ENCODE data around the gene ZFP91. TPM values are rescaled to one million over a fixed set of nuclear protein-coding genes. Genes with fewer than 3 reads are reported as not detected.

The ZFP91 gene
- total RNA-seq, 2 experiments from 2014 or later = 53.5 to 55.2 TPM

DNA sequence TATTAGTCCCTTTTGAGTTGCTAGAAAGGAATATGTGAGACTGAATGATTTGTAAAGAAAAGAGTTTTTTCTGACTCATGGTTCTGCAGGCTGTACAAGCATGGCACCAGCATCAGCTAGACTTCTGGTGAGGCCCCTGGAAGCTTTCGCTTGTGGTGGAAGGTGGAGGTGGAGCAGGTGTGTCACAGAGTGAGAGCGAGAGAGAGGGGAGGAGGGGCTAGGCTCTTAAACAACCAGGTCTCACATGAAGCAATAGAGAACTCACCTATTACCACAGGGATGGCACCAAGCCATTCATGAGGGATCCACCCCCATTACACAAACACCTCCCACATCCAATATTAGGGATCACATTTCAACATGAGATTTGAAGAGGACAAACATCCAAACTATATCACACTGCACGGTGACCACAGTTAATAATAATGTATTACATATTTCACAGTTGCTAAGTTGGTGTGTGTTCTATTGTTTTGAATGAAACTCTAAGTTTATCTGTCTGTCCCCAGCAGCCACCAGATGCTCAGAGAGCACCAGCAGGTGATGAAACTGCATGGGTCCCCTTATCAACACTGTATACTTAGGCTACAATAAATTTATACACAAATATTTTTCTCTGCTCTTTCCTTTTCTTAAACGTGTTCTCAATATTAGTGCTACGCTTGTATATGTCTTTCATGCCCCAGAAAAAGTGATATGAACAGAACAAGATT is 14.1 kb downstream of the ZFP91 start:
- H3K9me3 Mint-ChIP-seq = no peaks in the 10 kb centered on the region
- peaks cover 44% of the 10 kb centered on the region for H3K4me1 Mint-ChIP-seq
- H3K27ac Mint-ChIP-seq = no peak overlapping the region
- no peak for DNase-seq
- H3K4me3 Mint-ChIP-seq = no peak overlapping the region
- H3K27me3 Mint-ChIP-seq = no peaks in the 10 kb centered on the region
- ChIA-PET CTCF (no interaction called here), POLR2A (interaction anchor here (1.3 kb wide), 1 partner anchor 10 kb away, joined by 5 read pairs; no protein-coding TSS in a partner anchor)
- peaks cover 37% of the 10 kb centered on the region for H3K36me3 Mint-ChIP-seq (ENCODE audit: low read depth)

DNA sequence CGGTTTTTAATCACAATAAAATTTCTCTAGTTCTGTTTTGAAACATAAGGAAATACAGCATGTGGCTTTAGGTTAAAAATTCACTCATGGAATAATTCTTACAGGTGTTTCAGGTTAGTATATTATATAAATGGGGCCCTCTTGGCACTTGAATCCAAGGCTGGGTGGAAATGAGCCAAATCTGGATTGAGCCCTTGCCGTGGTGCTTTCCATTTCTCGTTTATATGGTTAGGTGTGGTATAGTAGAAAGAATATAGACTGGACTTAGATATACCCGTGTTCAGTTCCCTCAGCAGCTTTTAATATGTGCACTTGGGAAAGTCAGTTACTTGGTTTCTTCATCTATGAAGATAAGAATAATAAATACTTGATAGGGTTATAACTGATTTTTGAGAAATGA is 16.0 kb downstream of the ZFP91 start:
- Mint-ChIP-seq H3K4me1 (peaks cover 54% of the 10 kb centered on the region), H3K27me3 (no peaks in the 10 kb centered on the region), H3K4me3 (no peak overlapping the region), H3K27ac (no peak overlapping the region), H3K36me3 (ENCODE audit: low read depth) (peaks cover 44% of the 10 kb centered on the region), H3K9me3 (no peaks in the 10 kb centered on the region)
- no peak for DNase-seq
- ChIA-PET POLR2A (no interaction called here), CTCF (no interaction called here)

DNA sequence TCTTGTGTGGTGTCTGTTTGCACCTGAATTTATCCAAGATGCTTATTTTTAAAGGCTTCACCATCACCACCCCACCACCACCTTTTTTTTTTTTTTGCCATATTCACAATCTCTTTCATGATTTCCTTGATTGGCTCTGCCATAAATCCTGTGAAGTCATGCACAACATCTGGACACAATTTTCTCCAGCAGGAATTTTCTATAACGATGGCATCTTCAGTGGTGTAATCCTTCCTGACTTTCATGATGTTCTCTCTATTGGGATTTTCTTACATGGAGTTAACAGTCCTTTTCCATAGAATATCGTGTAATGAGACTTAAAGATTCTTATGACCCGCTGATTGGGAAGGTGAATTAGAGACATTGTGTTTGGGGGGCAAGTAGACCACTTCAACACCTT is 17.8 kb downstream of the ZFP91 start:
- Mint-ChIP-seq H3K4me1 (peaks cover 60% of the 10 kb centered on the region), H3K9me3 (no peaks in the 10 kb centered on the region), H3K27me3 (no peaks in the 10 kb centered on the region), H3K36me3 (ENCODE audit: low read depth) (peaks cover 48% of the 10 kb centered on the region), H3K4me3 (no peak overlapping the region), H3K27ac (no peak overlapping the region)
- ChIA-PET POLR2A (interaction anchor here (1.1 to 1.3 kb wide), 2 partner anchors 19 to 22 kb away, joined by 3 to 4 read pairs; no protein-coding TSS in a partner anchor), CTCF (interaction anchor here (1.5 kb wide), 1 partner anchor 56 kb away, joined by 3 read pairs; no protein-coding TSS in a partner anchor)
- no peak for DNase-seq

DNA sequence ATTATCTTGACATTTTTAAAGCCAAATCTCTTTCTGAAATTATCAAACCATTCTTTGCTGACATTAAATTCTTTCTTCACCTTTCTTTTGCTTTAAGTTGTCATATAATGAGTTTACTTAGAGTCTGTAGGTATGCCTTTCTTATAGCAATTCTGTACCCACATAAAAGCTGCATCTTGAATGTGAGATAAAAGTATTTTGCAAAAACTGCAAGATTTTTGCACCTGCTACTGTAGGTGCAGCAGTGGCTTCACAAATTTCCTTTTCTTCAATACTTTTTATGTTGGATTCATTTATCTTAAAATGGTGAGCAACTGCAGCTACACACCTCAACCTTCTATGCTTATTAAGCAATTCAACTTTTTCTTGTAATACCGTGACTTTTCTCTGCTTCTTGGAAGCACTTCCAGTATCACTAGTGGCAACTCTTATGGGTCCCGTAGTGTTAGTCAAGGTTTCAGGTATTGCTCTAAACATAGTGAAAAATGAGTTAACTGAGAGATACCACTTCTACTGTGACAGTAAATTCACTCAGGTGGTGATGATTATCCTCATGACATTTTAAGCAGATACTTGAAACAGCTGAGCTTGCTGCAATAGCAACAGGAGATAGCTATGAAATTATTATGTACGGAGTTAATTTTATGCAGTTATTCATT is 18.8 kb downstream of the ZFP91 start:
- Mint-ChIP-seq H3K27ac (no peak overlapping the region), H3K36me3 (ENCODE audit: low read depth) (peaks cover 50% of the 10 kb centered on the region), H3K4me1 (peaks cover 53% of the 10 kb centered on the region), H3K4me3 (no peak overlapping the region), H3K9me3 (no peaks in the 10 kb centered on the region), H3K27me3 (no peaks in the 10 kb centered on the region)
- ChIA-PET POLR2A (interaction anchor here (0.8 to 1.3 kb wide), 4 partner anchors 10 to 23 kb away, joined by 3 to 4 read pairs (median 3); no protein-coding TSS in a partner anchor), CTCF (interaction anchor here (1.1 to 1.5 kb wide), 2 partner anchors 30 to 55 kb away, joined by 3 to 5 read pairs; no protein-coding TSS in a partner anchor)
- no peak for DNase-seq

DNA sequence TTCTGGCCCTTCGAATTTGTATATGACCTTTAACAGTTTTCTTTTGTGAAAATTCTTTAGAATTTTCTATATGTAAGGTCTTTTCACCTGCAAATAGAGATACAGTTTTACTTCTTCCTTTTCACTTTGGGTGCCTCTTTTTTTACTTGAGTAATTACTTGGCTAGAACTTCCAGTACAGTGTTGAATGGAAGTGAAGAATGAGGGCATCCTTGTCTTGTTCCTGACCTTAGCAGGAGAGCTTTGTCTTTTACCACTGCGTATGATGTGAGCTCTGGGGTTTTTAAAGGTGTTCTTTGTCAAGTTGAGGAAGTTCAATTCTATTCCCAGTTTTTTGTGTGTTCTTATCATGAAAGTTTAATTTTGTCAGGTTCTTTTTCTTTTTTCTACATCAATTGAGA is 21.6 kb downstream of the ZFP91 start:
- ChIA-PET POLR2A (no interaction called here), CTCF (no interaction called here)
- H3K4me3 Mint-ChIP-seq = no peak overlapping the region
- DNase-seq = no peak
- H3K4me1 Mint-ChIP-seq = peaks cover 59% of the 10 kb centered on the region
- H3K9me3 Mint-ChIP-seq = no peaks in the 10 kb centered on the region
- no peaks in the 10 kb centered on the region for H3K27me3 Mint-ChIP-seq
- no peak overlapping the region for H3K27ac Mint-ChIP-seq
- H3K36me3 Mint-ChIP-seq (ENCODE audit: low read depth) = peaks cover 65% of the 10 kb centered on the region

DNA sequence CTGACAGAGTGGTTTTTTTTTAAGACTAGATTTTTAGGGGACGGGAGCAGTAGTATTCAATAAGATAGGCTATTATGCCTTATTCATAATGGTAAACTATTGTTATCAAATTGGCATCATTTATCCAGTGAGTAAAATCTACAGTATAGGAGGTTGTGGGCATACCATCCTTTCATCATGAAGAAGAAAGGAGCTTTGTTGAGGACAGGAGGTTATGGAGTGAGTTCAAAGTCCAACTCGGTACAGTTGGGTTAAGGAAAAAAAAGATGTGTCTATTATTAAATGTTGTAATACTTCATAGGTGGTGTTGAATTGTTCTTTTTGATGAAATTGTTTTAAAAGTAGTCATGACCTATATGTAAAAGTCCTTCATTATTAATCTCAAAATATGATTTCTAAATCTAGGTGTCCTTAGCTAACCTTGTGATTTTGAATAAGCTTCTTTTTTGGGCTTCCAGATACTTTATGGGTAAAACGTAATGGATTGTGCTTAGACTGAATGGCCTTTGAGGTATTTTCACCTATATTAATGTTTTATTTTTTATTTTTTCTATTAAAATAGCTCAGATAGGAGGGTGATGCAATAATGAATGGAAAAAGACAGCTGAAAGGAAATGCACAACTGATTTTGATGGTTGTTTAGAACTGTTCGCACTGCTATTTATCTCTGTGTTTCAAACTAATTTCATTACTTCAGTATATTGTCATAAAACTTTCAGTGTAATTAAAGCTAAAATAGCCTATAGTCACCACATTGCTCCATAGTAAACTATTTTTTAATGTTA is 28.3 kb downstream of the ZFP91 start:
- Mint-ChIP-seq H3K9me3 (no peaks in the 10 kb centered on the region), H3K4me3 (no peak overlapping the region), H3K4me1 (peaks cover 43% of the 10 kb centered on the region), H3K27me3 (no peaks in the 10 kb centered on the region), H3K27ac (no peak overlapping the region), H3K36me3 (ENCODE audit: low read depth) (peaks cover 70% of the 10 kb centered on the region)
- CTCF ChIA-PET = interaction anchor here (1.5 kb wide), 1 partner anchor 22 kb away, joined by 9 read pairs; no protein-coding TSS in a partner anchor
- DNase-seq = no peak
- POLR2A ChIA-PET = interaction anchor here (0.7 to 1.5 kb wide), 3 partner anchors 10 to 32 kb away, joined by 3 to 4 read pairs (median 3); no protein-coding TSS in a partner anchor

DNA sequence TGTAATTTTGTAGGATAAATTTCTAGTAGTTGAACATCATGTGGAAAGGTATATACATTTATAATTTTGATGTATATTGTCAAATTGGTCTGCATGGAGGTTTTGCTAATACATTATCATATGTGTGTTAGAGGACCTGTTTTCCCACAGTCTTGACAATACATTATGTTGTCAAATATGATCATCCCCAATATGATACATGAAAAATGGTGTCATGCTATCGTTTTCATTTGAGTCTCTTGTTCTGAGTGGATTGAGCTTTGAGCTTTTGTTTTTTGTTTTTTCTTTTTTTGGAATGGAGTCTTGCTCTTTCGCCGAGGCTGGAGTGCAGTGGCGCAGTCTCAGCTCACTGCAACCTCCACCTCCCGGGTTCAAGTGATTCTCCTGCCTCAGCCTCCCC is 29.5 kb downstream of the ZFP91 start:
- Mint-ChIP-seq H3K4me3 (no peak overlapping the region), H3K4me1 (peaks cover 44% of the 10 kb centered on the region), H3K27me3 (no peaks in the 10 kb centered on the region), H3K9me3 (no peaks in the 10 kb centered on the region), H3K36me3 (ENCODE audit: low read depth) (peaks cover 68% of the 10 kb centered on the region), H3K27ac (no peak overlapping the region)
- POLR2A ChIA-PET = no interaction called here
- DNase-seq = no peak
- CTCF ChIA-PET = no interaction called here

DNA sequence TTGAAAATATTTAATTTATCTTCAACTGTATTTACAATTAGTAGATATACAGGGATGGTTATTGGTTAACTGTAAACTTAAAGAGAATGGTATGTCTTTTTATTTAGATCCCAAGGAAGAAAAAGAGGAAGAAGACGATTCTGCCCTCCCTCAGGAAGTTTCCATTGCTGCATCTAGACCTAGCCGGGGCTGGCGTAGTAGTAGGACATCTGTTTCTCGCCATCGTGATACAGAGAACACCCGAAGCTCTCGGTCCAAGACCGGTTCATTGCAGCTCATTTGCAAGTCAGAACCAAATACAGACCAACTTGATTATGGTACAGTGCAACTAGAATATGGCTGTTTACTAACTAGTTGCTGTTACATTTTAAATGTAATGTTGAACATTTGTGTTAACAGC is 30.9 kb downstream of the ZFP91 start:
- ChIA-PET CTCF (interaction anchor here (0.9 kb wide), 1 partner anchor 42 kb away, joined by 3 read pairs; no protein-coding TSS in a partner anchor), POLR2A (no interaction called here)
- H3K27me3 Mint-ChIP-seq = no peaks in the 10 kb centered on the region
- no peak for DNase-seq
- H3K4me1 Mint-ChIP-seq = peaks cover 39% of the 10 kb centered on the region
- H3K9me3 Mint-ChIP-seq = no peaks in the 10 kb centered on the region
- no peak overlapping the region for H3K27ac Mint-ChIP-seq
- H3K36me3 Mint-ChIP-seq (ENCODE audit: low read depth) = peaks cover 67% of the 10 kb centered on the region
- no peak overlapping the region for H3K4me3 Mint-ChIP-seq

DNA sequence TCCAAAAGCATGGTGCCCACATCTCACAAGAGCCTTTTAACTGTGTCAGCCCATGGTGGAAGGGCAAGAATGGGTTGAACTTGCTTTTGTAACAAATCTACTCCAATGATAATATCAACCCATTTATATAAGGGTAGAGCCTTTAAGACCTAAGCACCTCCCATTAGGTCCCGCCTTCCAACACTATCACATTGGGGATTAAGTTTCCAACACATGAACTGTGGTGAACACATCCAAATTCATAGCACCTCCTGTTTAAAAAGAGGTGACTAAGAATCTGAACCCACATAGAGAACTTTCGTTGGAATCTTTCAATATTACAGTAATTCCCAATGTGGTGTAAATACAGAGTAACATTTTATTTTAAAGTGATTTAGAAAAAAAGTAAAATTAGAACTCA is 34.4 kb downstream of the ZFP91 start:
- no peaks in the 10 kb centered on the region for H3K9me3 Mint-ChIP-seq
- peaks cover 80% of the 10 kb centered on the region for H3K36me3 Mint-ChIP-seq (ENCODE audit: low read depth)
- CTCF ChIA-PET = no interaction called here
- no peak for DNase-seq
- H3K4me3 Mint-ChIP-seq = no peak overlapping the region
- no peak overlapping the region for H3K27ac Mint-ChIP-seq
- H3K27me3 Mint-ChIP-seq = no peaks in the 10 kb centered on the region
- POLR2A ChIA-PET = no interaction called here
- peaks cover 20% of the 10 kb centered on the region for H3K4me1 Mint-ChIP-seq

DNA sequence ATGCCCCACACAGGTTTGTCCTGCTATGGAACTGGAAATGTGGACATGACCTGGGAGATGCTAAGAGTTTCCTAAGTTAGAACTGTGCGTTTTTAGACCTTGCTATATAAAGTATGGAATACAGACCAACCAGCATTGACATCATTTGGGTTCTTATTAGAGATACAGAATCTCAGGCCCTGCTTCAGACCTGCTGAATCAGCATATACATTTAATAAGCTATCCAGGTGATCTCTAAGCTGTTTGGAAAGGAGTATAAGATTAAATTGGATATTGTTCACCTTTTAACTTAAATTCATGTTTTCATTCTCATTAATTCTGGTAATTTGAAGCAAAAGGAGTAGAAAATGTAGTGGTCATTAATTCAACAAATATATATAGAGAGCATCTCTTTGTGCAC is 36.7 kb downstream of the ZFP91 start:
- ChIA-PET POLR2A (no interaction called here), CTCF (no interaction called here)
- no peak overlapping the region for H3K27ac Mint-ChIP-seq
- H3K36me3 Mint-ChIP-seq (ENCODE audit: low read depth) = peaks cover 85% of the 10 kb centered on the region
- no peak for DNase-seq
- no peaks in the 10 kb centered on the region for H3K9me3 Mint-ChIP-seq
- H3K4me3 Mint-ChIP-seq = no peak overlapping the region
- no peaks in the 10 kb centered on the region for H3K27me3 Mint-ChIP-seq
- H3K4me1 Mint-ChIP-seq = peaks cover 18% of the 10 kb centered on the region

DNA sequence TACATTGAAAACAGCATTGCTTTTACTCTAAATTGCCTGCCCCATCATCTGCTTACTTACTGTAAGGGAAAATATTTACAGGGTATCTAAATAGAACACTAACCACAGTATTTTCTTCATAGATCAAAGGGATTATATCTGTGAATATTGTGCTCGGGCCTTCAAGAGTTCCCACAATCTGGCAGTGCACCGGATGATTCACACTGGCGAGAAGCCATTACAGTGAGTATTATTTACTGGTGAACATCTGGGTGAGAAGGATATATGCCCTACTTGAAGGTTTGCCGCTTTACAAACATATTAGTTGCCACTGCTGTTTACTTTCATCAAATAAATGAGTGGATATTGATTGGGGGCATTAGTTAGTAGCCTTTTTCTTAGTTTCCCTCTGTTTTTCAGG is 37.7 kb downstream of the ZFP91 start:
- POLR2A ChIA-PET = no interaction called here
- Mint-ChIP-seq H3K27ac (no peak overlapping the region), H3K4me3 (no peak overlapping the region), H3K36me3 (ENCODE audit: low read depth) (peaks cover 78% of the 10 kb centered on the region), H3K4me1 (peaks cover 16% of the 10 kb centered on the region), H3K27me3 (no peaks in the 10 kb centered on the region), H3K9me3 (no peaks in the 10 kb centered on the region)
- DNase-seq = no peak
- CTCF ChIA-PET = no interaction called here

DNA sequence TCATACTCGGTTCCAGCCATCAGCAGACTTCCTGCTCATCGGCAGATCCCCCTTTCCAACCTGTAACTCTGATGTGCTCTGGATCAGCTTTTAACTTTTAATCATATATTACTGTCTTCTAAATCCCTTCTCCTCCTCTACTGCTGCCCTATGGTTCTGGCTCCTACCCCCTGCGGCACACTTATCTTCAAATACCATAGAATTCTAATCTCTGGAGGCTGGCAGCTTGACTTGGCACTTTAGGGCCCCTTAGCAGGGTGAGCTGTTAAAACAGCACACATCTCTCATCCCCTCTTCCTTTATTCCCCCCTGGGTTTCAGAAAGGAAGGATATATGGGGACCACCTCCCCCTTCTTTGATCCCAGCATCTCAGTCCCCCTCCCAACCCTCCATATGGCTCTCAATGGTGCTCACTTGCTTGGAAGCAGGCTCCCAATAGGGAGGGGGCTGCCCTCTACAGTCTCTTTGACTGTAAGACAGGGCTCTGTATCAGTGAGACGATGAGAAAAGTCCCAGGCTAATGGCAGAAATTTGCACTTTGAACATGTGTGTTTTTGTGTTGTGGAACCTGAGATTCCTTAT is 39.2 kb downstream of the ZFP91 start:
- Mint-ChIP-seq H3K27ac (no peak overlapping the region), H3K9me3 (no peaks in the 10 kb centered on the region), H3K36me3 (ENCODE audit: low read depth) (peaks cover 80% of the 10 kb centered on the region), H3K4me1 (peaks cover 9% of the 10 kb centered on the region), H3K27me3 (no peaks in the 10 kb centered on the region), H3K4me3 (no peak overlapping the region)
- no peak for DNase-seq
- CTCF ChIA-PET = interaction anchor here (1.1 to 1.5 kb wide), 3 partner anchors 8 to 50 kb away, joined by 3 to 6 read pairs (median 5); no protein-coding TSS in a partner anchor
- POLR2A ChIA-PET = interaction anchor here (1.0 kb wide), 1 partner anchor 41 kb away, joined by 3 read pairs; no protein-coding TSS in a partner anchor
